PC-3 (cell line): Measurements from ENCODE around the gene NDRG4. TPM values are rescaled to one million over a fixed set of nuclear protein-coding genes. Genes with fewer than 3 reads are reported as not detected.
A peak's percentile ranks its signal among the peaks of the same experiment; 100 is the strongest.

ENCODE experiments used
- ATAC-seq: fragments of 200-7000 bp; cut with Tn5 transposase; 2 replicates; pipeline ENCODE4 v1.9.1; 2020; ENCODE audit warnings: mild to moderate bottlenecking, moderate library complexity
- BruUV-seq: library from RNA; stranded (reverse); fragments of 400-500 nt; replicated peaks from 2 replicates; lab custom pipeline; 2021; lab: Mats Ljungman, UMichigan
- CTCF ChIA-PET: fragments of 300-600 bp; sonication (Branson Sonifier 250); formaldehyde crosslinking; loops from one replicate; lab custom pipeline; 2022; ENCODE audit warnings: antibody characterized with exemption; lab: Charles Lee
- POLR2A ChIA-PET: fragments of 300-600 bp; sonication (Branson Sonifier 250); formaldehyde crosslinking; loops from one replicate; lab custom pipeline; 2022; ENCODE audit warnings: antibody characterized with exemption; ENCODE audit not compliant: unreplicated experiment; lab: Charles Lee
- DNase-seq: peaks from one replicate; pipeline ENCODE4 v3.0.0-alpha.2; 2015
- H2AFZ ChIP-seq: fragments of 300-600 bp; sonication (generic); 2 replicates; pipeline ENCODE4 v1.6.0; 2016; ENCODE audit warnings: antibody characterized with exemption, low read length
- H3F3A ChIP-seq: fragments of 300-600 bp; sonication (generic); one replicate; pipeline ENCODE4 v1.6.0; 2017; ENCODE audit warnings: antibody characterized with exemption, low read length, control low read depth, mild to moderate bottlenecking; ENCODE audit not compliant: unreplicated experiment
- H3K27ac ChIP-seq: fragments of 300-600 bp; sonication (generic); 2 replicates; pipeline ENCODE4 v1.5.1; 2016; ENCODE audit warnings: mild to moderate bottlenecking, low read length
- H3K27me3 ChIP-seq: fragments of 300-600 bp; sonication (generic); 2 replicates; pipeline ENCODE4 v1.6.1; 2016; ENCODE audit warnings: low read length, mixed read lengths
- H3K36me3 ChIP-seq: fragments of 300-600 bp; sonication (generic); 2 replicates; pipeline ENCODE4 v1.6.1; 2016; ENCODE audit warnings: low read depth, mixed run types, low read length, mixed read lengths
- H3K4me1 ChIP-seq: fragments of 300-600 bp; sonication (generic); 2 replicates; pipeline ENCODE4 v1.5.1; 2016; ENCODE audit warnings: low read length; ENCODE audit not compliant: insufficient read depth
- H3K4me2 ChIP-seq: fragments of 300-600 bp; sonication (generic); 2 replicates; pipeline ENCODE4 v1.6.0; 2016; ENCODE audit warnings: low read length
- H3K4me3 ChIP-seq: fragments of 300-600 bp; sonication (generic); 2 replicates; pipeline ENCODE4 v1.5.1; 2016; ENCODE audit warnings: mild to moderate bottlenecking, low read length, mixed read lengths
- H3K79me2 ChIP-seq: fragments of 300-600 bp; sonication (generic); 2 replicates; pipeline ENCODE4 v1.6.1; 2017; ENCODE audit warnings: low read length, mixed read lengths
- H3K9ac ChIP-seq: fragments of 300-600 bp; sonication (generic); 2 replicates; pipeline ENCODE4 v1.6.0; 2016; ENCODE audit warnings: mild to moderate bottlenecking, low read length
- H3K9me2 ChIP-seq: fragments of 300-600 bp; sonication (generic); replicated peaks from 2 replicates; pipeline ENCODE4 v1.6.1; 2016; ENCODE audit warnings: mixed run types, low read length, mixed read lengths
- H3K9me3 ChIP-seq: fragments of 300-600 bp; sonication (generic); 2 replicates; pipeline ENCODE4 v1.6.1; 2016; ENCODE audit warnings: low read length, mixed read lengths
- H4K20me1 ChIP-seq: fragments of 300-600 bp; sonication (generic); 2 replicates; pipeline ENCODE4 v1.6.1; 2016; ENCODE audit warnings: low read length, mixed read lengths
- CTCF ChIP-seq: fragments of 300-600 bp; sonication (generic); conservative IDR thresholded peaks from 2 replicates; pipeline ENCODE4 v1.5.1; 2017; ENCODE audit warnings: antibody characterized with exemption, low read depth, mild to moderate bottlenecking, low read length
- EZH2 ChIP-seq: fragments of 300-600 bp; sonication (generic); IDR thresholded peaks from one replicate; pipeline ENCODE4 v1.6.1; 2017; ENCODE audit warnings: antibody characterized with exemption, mild to moderate bottlenecking, low read length; ENCODE audit not compliant: unreplicated experiment
- EZH2phosphoT487 ChIP-seq: fragments of 300-600 bp; sonication (generic); IDR thresholded peaks from 2 replicates; pipeline ENCODE4 v1.6.1; 2018; ENCODE audit warnings: mild to moderate bottlenecking, antibody characterized with exemption, low read length, borderline replicate concordance
- intact Hi-C: fragments of 100-400 bp; cut with micrococcal nuclease; formaldehyde crosslinking; loops from 2 replicates; pipeline ENCODE4 v1.9.0; 2023
- total RNA-seq: library from RNA; depleted of rRNA; stranded (reverse); fragments of >200 nt; gene quantifications from 2 replicates; pipeline ENCODE4 v1.2.3, GENCODE V29; 2014

The NDRG4 gene
- total RNA-seq, 1 experiment from 2014 or later: 26.6 TPM

- Histone ChIP-seq H3K9me2 (no peaks in the 10 kb centered on the region), H3K9ac (no peak overlapping the region), H3K4me2 (no peak overlapping the region), H3K4me3 (no peak overlapping the region), H3K9me3 (no peaks in the 10 kb centered on the region), H3K36me3 (no peaks in the 10 kb centered on the region), H3K27me3 (no peaks in the 10 kb centered on the region), H2AFZ (no peak overlapping the region), H3K27ac (no peak overlapping the region), H3K79me2 (no peaks in the 10 kb centered on the region), H4K20me1 (no peaks in the 10 kb centered on the region), H3K4me1 (no peaks in the 10 kb centered on the region), H3F3A (no peaks in the 10 kb centered on the region)
- DNase-seq: no peak
- intact Hi-C loops: no loop called here
- ATAC-seq: 0 out of 2 replicates have a peak, but pooled peaks have one; percentile 9
- ChIA-PET CTCF (no interaction called here), POLR2A (no interaction called here)
- no peak for TF ChIP-seq CTCF
- TF ChIP-seq EZH2: no peak
- TF ChIP-seq EZH2phosphoT487: no peak
- BruUV-seq: no TSS peak
Measured at GRCh38 chr16:58492735-58493134, 7.2 kb upstream of the NDRG4 start.

- no peak overlapping the region for H3K4me2 ChIP-seq
- no peaks in the 10 kb centered on the region for H4K20me1 ChIP-seq
- no peaks in the 10 kb centered on the region for H3K9me2 ChIP-seq
- H3K9me3 ChIP-seq: no peaks in the 10 kb centered on the region
- ChIA-PET POLR2A (no interaction called here), CTCF (interaction anchor here (0.5 kb wide), 1 partner anchor 192 kb away, joined by 4 read pairs; no protein-coding TSS in a partner anchor)
- DNase-seq (no peak), ATAC-seq (no peak)
- no peak for TF ChIP-seq EZH2
- TF ChIP-seq EZH2phosphoT487: no peak
- TF ChIP-seq CTCF: no peak
- no TSS peak for BruUV-seq
- H3K27ac ChIP-seq: no peak overlapping the region
- no peak overlapping the region for H2AFZ ChIP-seq
- H3K36me3 ChIP-seq: no peaks in the 10 kb centered on the region
- H3F3A ChIP-seq: no peaks in the 10 kb centered on the region
- intact Hi-C loops: no loop called here
- H3K27me3 ChIP-seq: no peaks in the 10 kb centered on the region
- H3K9ac ChIP-seq: no peak overlapping the region
- no peaks in the 10 kb centered on the region for H3K79me2 ChIP-seq
- H3K4me3 ChIP-seq: no peak overlapping the region
- no peaks in the 10 kb centered on the region for H3K4me1 ChIP-seq
Measured at GRCh38 chr16:58493756-58494431, 6.0 kb upstream of the NDRG4 start.

GRCh38 chr16:58494981-58495520 is 4.9 kb upstream of the NDRG4 start:
- CTCF ChIA-PET: interaction anchor here (0.6 to 1.0 kb wide), 2 partner anchors 159 to 166 kb away, joined by 5 read pairs; no protein-coding TSS in a partner anchor
- Histone ChIP-seq H3K9me3 (no peaks in the 10 kb centered on the region), H2AFZ (no peak overlapping the region), H4K20me1 (no peaks in the 10 kb centered on the region), H3F3A (no peaks in the 10 kb centered on the region), H3K4me2 (0 out of 2 replicates have a peak overlapping the region, but pooled peaks have one; percentile 8), H3K4me3 (no peak overlapping the region), H3K4me1 (no peaks in the 10 kb centered on the region), H3K36me3 (no peaks in the 10 kb centered on the region), H3K9me2 (no peaks in the 10 kb centered on the region), H3K27me3 (no peaks in the 10 kb centered on the region), H3K9ac (no peak overlapping the region), H3K79me2 (no peaks in the 10 kb centered on the region), H3K27ac (no peak overlapping the region)
- BruUV-seq: no TSS peak
- POLR2A ChIA-PET: interaction anchor here (0.7 kb wide), 1 partner anchor 1247 kb away, joined by 3 read pairs; no protein-coding TSS in a partner anchor
- TF ChIP-seq CTCF (peak; percentile 57), EZH2phosphoT487 (no peak)
- ATAC-seq: peak; percentile 29
- intact Hi-C loops: no loop called here
- DNase-seq: peak; percentile 85
